GM12878 (cell line): Measurements from ENCODE around the gene CIRBP.

ENCODE experiments used
- ATF7 ChIP-seq: fragments of 450-650 bp; IDR thresholded peaks from 2 replicates; pipeline ENCODE4 v1.6.1; 2016; ENCODE audit warnings: low read depth, mild to moderate bottlenecking
- BCL11A ChIP-seq: IDR thresholded peaks from 2 replicates; pipeline ENCODE4 v1.6.1; 2011; ENCODE audit warnings: low read depth, low read length
- DPF2 ChIP-seq: fragments of 450-650 bp; IDR thresholded peaks from 2 replicates; pipeline ENCODE4 v1.6.1; 2017; ENCODE audit warnings: mild to moderate bottlenecking
- EZH2 ChIP-seq: IDR thresholded peaks from 2 replicates; pipeline ENCODE4 v1.6.1; 2012; ENCODE audit warnings: low read depth, mild to moderate bottlenecking, control low read depth, inconsistent platforms, low read length, borderline replicate concordance; ENCODE audit not compliant: control insufficient read depth
- POLR2AphosphoS5 ChIP-seq: IDR thresholded peaks from 2 replicates; pipeline ENCODE4 v1.6.1; 2011; ENCODE audit warnings: mild to moderate bottlenecking, low read length, inconsistent platforms
- SRF ChIP-seq, 2 experiments: IDR thresholded peaks; 2 replicates each; pipeline ENCODE4 v1.6.1; 2011; ENCODE audit warnings: low read depth in 2 of 2, low read length in 2 of 2, mild to moderate bottlenecking in 1 of 2, moderate library complexity in 1 of 2
- TAF1 ChIP-seq: IDR thresholded peaks from 2 replicates; pipeline ENCODE4 v1.6.1; 2011; ENCODE audit warnings: mild to moderate bottlenecking, low read depth, low read length, borderline replicate concordance
- TF ChIP-seq, protein P1 (sequence below): fragments of 450-650 bp; IDR thresholded peaks from 2 replicates; pipeline ENCODE4 v1.6.1; 2016; ENCODE audit warnings: mild to moderate bottlenecking

DNA sequence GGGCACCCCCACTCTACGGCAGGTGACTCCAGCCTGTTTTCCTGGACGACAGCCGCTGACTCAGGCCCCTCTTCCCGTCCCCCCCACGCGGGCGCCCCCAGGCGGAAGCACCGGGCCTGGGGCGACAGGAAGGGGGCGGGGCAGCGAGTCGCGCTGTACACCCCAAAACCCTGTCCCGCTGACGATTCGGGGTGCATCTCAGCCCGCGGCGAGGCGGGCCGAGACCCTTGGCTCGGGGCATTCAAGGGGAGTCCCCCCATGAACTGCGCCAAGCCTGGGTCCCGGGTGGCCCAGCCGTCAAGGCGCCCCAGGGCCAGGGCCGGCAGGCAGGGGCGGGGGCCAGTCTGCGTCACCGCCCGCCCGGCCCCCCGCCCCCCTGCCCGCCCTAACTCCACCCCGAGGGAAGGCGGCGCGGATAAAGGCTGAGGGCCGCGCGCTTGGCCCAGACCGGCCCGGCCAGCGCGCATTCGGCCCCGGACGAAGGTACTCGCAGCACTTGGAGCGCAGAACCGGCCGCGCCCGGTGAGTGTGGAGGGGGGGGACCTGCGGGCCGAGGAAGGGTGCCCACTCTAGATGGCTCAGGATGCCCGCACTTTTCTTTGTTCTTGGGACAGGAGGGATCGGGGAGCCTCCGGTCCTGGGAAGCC, 20.9 kb upstream of the CIRBP start, which contains the start of gene MIDN:
- TF ChIP-seq TAF1: peak; percentile 55; the same call in 1 of the 2 replicates
- TF ChIP-seq DPF2: peak; percentile 72
- TF ChIP-seq POLR2AphosphoS5: peak; percentile 91
- TF ChIP-seq EZH2: no peak
- TF ChIP-seq ATF7: no peak
- no peak for TF ChIP-seq BCL11A
- no peak for TF ChIP-seq SRF (IDR thresholded peaks at IDR 0.05; ENCODE audit: low read depth in 2 of 2, low read length in 2 of 2)
- TF ChIP-seq, protein P1, sequence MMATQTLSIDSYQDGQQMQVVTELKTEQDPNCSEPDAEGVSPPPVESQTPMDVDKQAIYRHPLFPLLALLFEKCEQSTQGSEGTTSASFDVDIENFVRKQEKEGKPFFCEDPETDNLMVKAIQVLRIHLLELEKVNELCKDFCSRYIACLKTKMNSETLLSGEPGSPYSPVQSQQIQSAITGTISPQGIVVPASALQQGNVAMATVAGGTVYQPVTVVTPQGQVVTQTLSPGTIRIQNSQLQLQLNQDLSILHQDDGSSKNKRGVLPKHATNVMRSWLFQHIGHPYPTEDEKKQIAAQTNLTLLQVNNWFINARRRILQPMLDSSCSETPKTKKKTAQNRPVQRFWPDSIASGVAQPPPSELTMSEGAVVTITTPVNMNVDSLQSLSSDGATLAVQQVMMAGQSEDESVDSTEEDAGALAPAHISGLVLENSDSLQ: no peak
